Astrocyte of the spinal cord (primary cell): ENCODE data around the gene MORN1.

Source experiments
- DNase-seq: peaks from one replicate; pipeline ENCODE4 v3.0.0; 2011; ENCODE audit warnings: low read depth, low spot score
- H3K4me3 ChIP-seq: 2 replicates; pipeline ENCODE4 v1.5.1; 2011; ENCODE audit warnings: low read depth, mild to moderate bottlenecking, low read length, moderate library complexity
- in situ Hi-C: cut with HindIII; loops from 2 replicates; pipeline ENCODE4 v1.10.0; 2017; ENCODE audit warnings: low sequenced_read_pairs
- TF ChIP-seq, protein P1 (sequence below): IDR thresholded peaks from 2 replicates; pipeline ENCODE4 v1.5.1; 2012; ENCODE audit warnings: low read depth, mild to moderate bottlenecking, low read length, inconsistent platforms

Gene MORN1

DNA sequence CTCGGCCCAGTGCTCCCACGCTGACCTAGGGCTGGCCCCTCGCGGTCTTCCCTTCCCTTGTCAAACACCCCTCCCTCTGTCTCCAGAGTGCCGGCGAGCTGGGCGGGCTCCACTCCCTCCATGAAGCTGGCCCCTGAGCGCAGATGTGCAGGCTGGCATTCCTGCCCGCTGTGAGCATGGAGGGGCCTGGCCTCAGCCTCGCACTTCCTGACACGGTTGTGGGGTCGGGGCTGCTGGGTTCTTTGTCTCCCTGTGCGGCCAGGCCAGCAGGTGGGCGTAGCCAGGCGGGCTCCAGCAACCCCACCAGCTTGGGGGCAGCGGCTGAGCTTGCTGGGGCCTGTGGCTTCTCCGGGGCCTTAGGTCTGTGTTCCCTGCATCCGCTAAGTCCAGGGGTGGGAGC, 35.2 kb upstream of the MORN1 start:
- no peak overlapping the region for H3K4me3 ChIP-seq
- DNase-seq: no peak
- TF ChIP-seq, protein P1, sequence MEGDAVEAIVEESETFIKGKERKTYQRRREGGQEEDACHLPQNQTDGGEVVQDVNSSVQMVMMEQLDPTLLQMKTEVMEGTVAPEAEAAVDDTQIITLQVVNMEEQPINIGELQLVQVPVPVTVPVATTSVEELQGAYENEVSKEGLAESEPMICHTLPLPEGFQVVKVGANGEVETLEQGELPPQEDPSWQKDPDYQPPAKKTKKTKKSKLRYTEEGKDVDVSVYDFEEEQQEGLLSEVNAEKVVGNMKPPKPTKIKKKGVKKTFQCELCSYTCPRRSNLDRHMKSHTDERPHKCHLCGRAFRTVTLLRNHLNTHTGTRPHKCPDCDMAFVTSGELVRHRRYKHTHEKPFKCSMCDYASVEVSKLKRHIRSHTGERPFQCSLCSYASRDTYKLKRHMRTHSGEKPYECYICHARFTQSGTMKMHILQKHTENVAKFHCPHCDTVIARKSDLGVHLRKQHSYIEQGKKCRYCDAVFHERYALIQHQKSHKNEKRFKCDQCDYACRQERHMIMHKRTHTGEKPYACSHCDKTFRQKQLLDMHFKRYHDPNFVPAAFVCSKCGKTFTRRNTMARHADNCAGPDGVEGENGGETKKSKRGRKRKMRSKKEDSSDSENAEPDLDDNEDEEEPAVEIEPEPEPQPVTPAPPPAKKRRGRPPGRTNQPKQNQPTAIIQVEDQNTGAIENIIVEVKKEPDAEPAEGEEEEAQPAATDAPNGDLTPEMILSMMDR: no peak
- in situ Hi-C loops: no loop called here

DNA sequence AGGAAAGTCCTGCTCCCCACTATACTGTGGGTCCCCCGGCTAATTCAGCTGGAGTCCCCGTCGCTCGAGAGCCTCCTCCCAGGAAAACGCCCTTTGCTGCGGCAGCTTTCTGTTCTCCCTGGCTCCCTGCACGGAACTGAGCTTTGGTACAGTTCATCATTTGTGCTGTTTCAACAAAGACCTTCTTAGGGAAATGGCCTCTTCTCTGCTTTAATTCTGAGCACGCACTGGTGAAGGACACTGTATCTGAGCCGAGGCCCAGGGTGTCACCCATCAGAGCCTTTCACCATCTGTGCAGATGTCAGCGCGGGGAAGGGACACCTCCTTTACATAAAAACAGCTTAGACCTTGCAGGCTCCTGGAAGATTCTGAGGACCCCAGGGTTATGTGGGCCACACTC, 34.5 kb upstream of the MORN1 start:
- TF ChIP-seq, protein P1: no peak
- DNase-seq: no peak
- in situ Hi-C loops: no loop called here

DNA sequence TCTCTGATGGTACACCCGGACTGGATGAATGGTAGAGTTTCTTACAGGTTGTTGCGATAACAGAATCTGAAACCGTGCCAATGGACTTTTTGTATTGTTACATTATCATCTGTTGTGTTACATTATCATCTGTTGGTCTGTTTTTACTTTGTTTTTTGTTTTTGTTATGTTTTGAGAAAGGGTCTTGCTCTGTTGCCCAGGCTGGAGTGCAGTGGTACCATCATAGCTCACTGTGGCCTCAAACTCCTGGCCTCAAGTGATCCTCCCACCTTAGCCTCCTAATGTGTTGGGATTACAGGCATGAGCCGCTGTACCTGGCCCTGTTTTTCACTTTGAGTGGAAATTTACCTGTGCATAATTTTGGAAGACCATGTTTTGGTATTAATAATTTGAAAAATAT, 31.2 kb upstream of the MORN1 start:
- no peak overlapping the region for H3K4me3 ChIP-seq
- no peak for DNase-seq
- TF ChIP-seq, protein P1: no peak
- in situ Hi-C loops: no loop called here

More for the DNA sequence above, 34.5 kb upstream of the MORN1 start:
- H3K4me3 ChIP-seq: no peak overlapping the region

DNA sequence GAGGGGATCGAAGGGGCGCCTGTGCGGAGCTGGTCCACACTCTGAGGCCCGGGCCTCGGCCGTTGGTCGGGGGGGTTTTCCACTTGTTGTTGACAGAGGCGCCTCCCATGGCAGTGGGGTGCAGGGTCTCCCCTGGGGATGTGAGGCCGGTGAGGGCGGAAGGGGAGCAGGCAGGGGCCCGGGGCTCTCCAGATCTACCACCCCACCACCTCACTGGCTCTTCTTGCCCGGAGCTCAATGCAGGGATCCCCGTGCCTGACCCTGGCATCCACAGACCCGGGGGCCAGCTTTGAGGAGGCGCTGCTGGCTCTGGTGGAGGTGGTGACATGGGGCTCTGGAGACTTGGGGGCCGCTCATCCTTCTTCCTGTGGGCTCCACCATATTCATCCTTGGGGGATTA, 28.1 kb upstream of the MORN1 start:
- no peak for DNase-seq
- TF ChIP-seq, protein P1: no peak
- in situ Hi-C loops: no loop called here
- no peak overlapping the region for H3K4me3 ChIP-seq

GRCh38 chr1:2418791-2419320, 27.5 kb upstream of the MORN1 start:
- DNase-seq: no peak
- H3K4me3 ChIP-seq: no peak overlapping the region
- TF ChIP-seq, protein P1: no peak
- in situ Hi-C loops: no loop called here

DNA sequence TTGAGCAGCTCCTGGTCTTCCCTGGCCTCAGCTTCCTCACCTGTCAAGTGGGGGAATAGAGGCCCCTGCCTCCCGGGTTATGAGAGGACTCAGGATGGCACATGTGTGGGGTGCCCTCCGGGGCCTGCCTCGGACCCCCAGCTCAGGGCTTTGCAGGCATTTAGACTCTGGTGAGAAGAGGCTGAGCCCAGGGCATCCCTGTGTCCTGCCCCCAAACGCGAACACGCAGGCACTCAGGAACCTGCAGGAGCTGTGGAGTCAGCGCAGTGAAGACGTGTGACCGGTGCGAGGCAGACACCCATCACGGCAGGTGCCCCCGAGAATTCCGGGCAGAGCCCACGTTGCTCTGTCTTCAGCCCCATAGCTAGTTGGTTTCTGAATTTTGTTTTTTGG, 26.5 kb upstream of the MORN1 start:
- in situ Hi-C loops: no loop called here
- TF ChIP-seq, protein P1: no peak
- DNase-seq: no peak
- H3K4me3 ChIP-seq: no peak overlapping the region
